A549 (cell line): ENCODE data around the gene MEG3. TPM values are rescaled to one million over a fixed set of nuclear protein-coding genes. Genes with fewer than 3 reads are reported as not detected.

Experiments
- ATAC-seq, 2 experiments: fragments of 200-7000 bp in 1 of 2; fragments of >200 bp in 1 of 2; cut with Nextera tagmentation in 1 of 2; cut with Tn5 transposase in 1 of 2; 3 replicates each; pipeline versions ENCODE4 v1.8.0 to v1.9.1; 2018 to 2020; ENCODE audit warnings: mild to moderate bottlenecking in 1 of 2, moderate library complexity in 1 of 2
- CTCF ChIA-PET: fragments of 300-600 bp; sonication (Branson Sonifier 250); formaldehyde crosslinking; extraction: SDS; loops from one replicate; lab custom pipeline; 2021; ENCODE audit warnings: antibody characterized with exemption, inconsistent platforms; lab: Yijun Ruan, JAX
- POLR2A ChIA-PET: fragments of 350-600 bp; formaldehyde crosslinking; extraction: SDS; loops from one replicate; lab custom pipeline; 2021; ENCODE audit warnings: antibody characterized with exemption, inconsistent platforms; lab: Yijun Ruan, JAX
- DNase-seq, 2 experiments: peaks; one replicate each; pipeline versions ENCODE4 v3.0.0 to v3.0.0-alpha.2; 2011 to 2016; ENCODE audit warnings: low read depth in 1 of 2, low spot score in 1 of 2
- FAIRE-seq: peaks from 2 replicates; lab custom pipeline; 2011; peaks lifted over from hg19 to GRCh38; lab: Jason Lieb, UNC
- H3K27ac ChIP-seq, 2 experiments: fragments of >200 bp; sonication (Bioruptor Twin); formaldehyde crosslinking; 3 replicates each; pipeline ENCODE4 v1.5.1; 2016 to 2017
- H3K4me1 ChIP-seq: fragments of >200 bp; sonication (Bioruptor Twin); formaldehyde crosslinking; 3 replicates; pipeline ENCODE4 v1.6.1; 2016
- H3K4me2 ChIP-seq: fragments of >200 bp; sonication (Bioruptor Twin); formaldehyde crosslinking; 3 replicates; pipeline ENCODE4 v1.6.1; 2016
- H3K4me3 ChIP-seq: fragments of >200 bp; sonication (Bioruptor Twin); formaldehyde crosslinking; 3 replicates; pipeline ENCODE4 v1.5.1; 2016
- H3K9me3 ChIP-seq: fragments of >200 bp; sonication (Bioruptor Twin); formaldehyde crosslinking; 3 replicates; pipeline ENCODE4 v1.6.1; 2016
- BHLHE40 ChIP-seq: IDR thresholded peaks from 2 replicates; pipeline ENCODE4 v1.6.1; 2012; ENCODE audit warnings: low read depth, low read length, inconsistent platforms
- CHD2 ChIP-seq: fragments of 150-350 bp; IDR thresholded peaks from 2 replicates; pipeline ENCODE4 v1.6.1; 2014; ENCODE audit warnings: low read length; ENCODE audit not compliant: partially characterized antibody
- CHD4 ChIP-seq: fragments of 200-600 bp; sonication (generic); IDR thresholded peaks from 2 replicates; pipeline ENCODE4 v1.6.1; 2016; ENCODE audit warnings: antibody characterized with exemption, mild to moderate bottlenecking, borderline replicate concordance
- EHMT2 ChIP-seq: fragments of 200-600 bp; sonication (generic); IDR thresholded peaks from 2 replicates; pipeline ENCODE4 v1.6.1; 2016; ENCODE audit warnings: antibody characterized with exemption, low read depth, mild to moderate bottlenecking, moderate library complexity
- ESRRA ChIP-seq: fragments of 150-350 bp; IDR thresholded peaks from 2 replicates; pipeline ENCODE4 v1.6.1; 2014; ENCODE audit warnings: mild to moderate bottlenecking, low read length, borderline replicate concordance
- HDAC2 ChIP-seq: fragments of 200-600 bp; sonication (generic); IDR thresholded peaks from 2 replicates; pipeline ENCODE4 v1.6.1; 2016
- HOXB5 ChIP-seq: fragments of 250-450 bp; sonication (Bioruptor Pico); IDR thresholded peaks from 2 replicates; pipeline ENCODE4 v1.5.0; 2020; ENCODE audit warnings: mild to moderate bottlenecking, moderate library complexity
- JUN ChIP-seq, 2 experiments: fragments of >200 bp; sonication (Bioruptor Twin); formaldehyde crosslinking; IDR thresholded peaks; 2 replicates in 1 of 2; 3 replicates in 1 of 2; pipeline ENCODE4 v1.6.1; 2016 to 2017
- KDM1A ChIP-seq: fragments of 200-600 bp; sonication (generic); IDR thresholded peaks from 2 replicates; pipeline ENCODE4 v1.6.1; 2016; ENCODE audit warnings: low read depth, mild to moderate bottlenecking
- KDM5A ChIP-seq: fragments of 200-600 bp; sonication (generic); IDR thresholded peaks from 2 replicates; pipeline ENCODE4 v1.6.1; 2016; ENCODE audit warnings: antibody characterized with exemption, mild to moderate bottlenecking
- MAZ ChIP-seq: fragments of 150-350 bp; IDR thresholded peaks from 2 replicates; pipeline ENCODE4 v1.6.1; 2014; ENCODE audit warnings: antibody characterized with exemption, low read depth, low read length, borderline replicate concordance
- NFE2L2 ChIP-seq: fragments of 150-350 bp; conservative IDR thresholded peaks from 2 replicates; pipeline ENCODE4 v1.6.1; 2014; ENCODE audit warnings: low read length
- POLR2A ChIP-seq: IDR thresholded peaks from 2 replicates; pipeline ENCODE4 v1.6.1; 2012; ENCODE audit warnings: mild to moderate bottlenecking, low read length
- RAD21 ChIP-seq, 2 experiments: fragments of >200 bp in 1 of 2; sonication (Bioruptor Twin) in 1 of 2; formaldehyde crosslinking in 1 of 2; IDR thresholded peaks in 1 of 2; conservative IDR thresholded peaks in 1 of 2; 2 replicates in 1 of 2; 3 replicates in 1 of 2; pipeline ENCODE4 v1.6.1; 2012 to 2018; ENCODE audit warnings: inconsistent platforms in 1 of 2
- RFX5 ChIP-seq: fragments of 450-650 bp; IDR thresholded peaks from 2 replicates; pipeline ENCODE4 v1.7.1; 2014; ENCODE audit warnings: antibody characterized with exemption, mild to moderate bottlenecking, moderate library complexity
- SREBF2 ChIP-seq: fragments of 450-650 bp; IDR thresholded peaks from 2 replicates; pipeline ENCODE4 v1.6.1; 2014; ENCODE audit warnings: mild to moderate bottlenecking, moderate library complexity
- ZC3H11A ChIP-seq: fragments of 450-650 bp; IDR thresholded peaks from 2 replicates; pipeline ENCODE4 v1.6.1; 2014; ENCODE audit warnings: antibody characterized with exemption, mild to moderate bottlenecking
- ZFP36 ChIP-seq: fragments of 450-650 bp; IDR thresholded peaks from 2 replicates; pipeline ENCODE4 v1.6.1; 2014; ENCODE audit warnings: borderline replicate concordance; ENCODE audit not compliant: partially characterized antibody
- ZNF302 ChIP-seq: fragments of 250-450 bp; sonication (Bioruptor Pico); IDR thresholded peaks from 2 replicates; pipeline ENCODE4 v1.9.0; 2021; ENCODE audit warnings: inconsistent platforms, mild to moderate bottlenecking, moderate library complexity
- WGBS: methylation state at CpG from one replicate; pipeline ENCODE4 v1.1.6; 2017; ENCODE audit errors: missing lambda C conversion rate; 5-methylcytosine and 5-hydroxymethylcytosine counted together
- polyA plus RNA-seq, 4 experiments: library from polyadenylated mRNA; depleted of rRNA in 3 of 4; stranded (reverse); fragments of >200 nt; fragmentation: RNase III in 1 of 4; extraction: RNeasy Plus Mini Kit Qiagen cat#74134 plus additional on column Dnase treatment in 1 of 4; gene quantifications; 2 replicates in 3 of 4; 3 replicates in 1 of 4; pipeline ENCODE4 v1.2.3, GENCODE V29; 2011 to 2017
- TF ChIP-seq, protein P1 (sequence below): fragments of >200 bp; sonication (Bioruptor Twin); formaldehyde crosslinking; IDR thresholded peaks from 3 replicates; pipeline ENCODE4 v1.5.1; 2016
- TF ChIP-seq, protein P2 (sequence below): IDR thresholded peaks from 2 replicates; pipeline ENCODE4 v1.6.1; 2012
- TF ChIP-seq, protein P3 (sequence below): IDR thresholded peaks from 2 replicates; pipeline ENCODE4 v1.6.1; 2012

The MEG3 gene
- polyA plus RNA-seq, 2 of the 4 experiments (the other 2 are of a cell fraction) = 27.0 to 56.7 TPM

DNA sequence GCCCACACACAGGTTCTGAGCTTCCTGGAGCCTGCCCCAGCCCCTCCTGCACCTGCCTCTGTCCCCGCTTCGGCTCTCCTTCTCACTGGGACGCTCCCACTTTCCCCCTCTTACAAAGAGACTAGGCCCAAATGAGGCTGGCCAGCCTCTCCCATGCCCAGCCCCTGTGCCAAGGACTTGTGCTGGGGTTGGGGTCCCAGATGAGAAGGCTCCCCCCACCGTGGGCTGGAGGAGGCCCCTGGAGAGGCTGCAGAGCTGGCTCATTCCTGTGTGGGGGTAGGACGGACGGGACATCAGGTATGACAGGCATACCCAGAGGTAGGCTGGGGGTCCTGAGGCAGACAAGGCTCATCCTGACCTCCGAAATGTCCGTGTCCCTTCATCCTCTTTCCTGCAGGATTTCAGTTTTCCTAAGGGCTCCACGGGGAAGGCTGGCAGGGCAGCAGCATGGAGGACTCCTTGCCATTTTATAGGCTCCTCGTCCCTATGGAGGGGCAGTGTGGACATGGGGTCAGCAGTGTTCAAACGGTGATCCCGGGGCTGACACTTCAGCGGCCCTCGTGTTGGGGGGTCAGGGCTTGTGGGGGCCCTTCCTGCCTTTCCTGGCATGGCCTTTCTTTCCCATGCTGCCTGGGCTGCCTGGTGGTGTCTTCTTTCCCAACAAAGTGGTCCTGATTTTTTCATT lies 49.1 kb upstream of the MEG3 start:
- WGBS = 46% methylated on average over 11 of the region's 14 CpGs
- H3K27ac ChIP-seq = no peak overlapping the region
- no peak overlapping the region for H3K4me2 ChIP-seq
- H3K4me3 ChIP-seq = no peak overlapping the region
- ChIA-PET POLR2A (no interaction called here), CTCF (interaction anchor here (0.7 kb wide), 1 partner anchor 67 kb away, joined by 3 read pairs; no protein-coding TSS in a partner anchor)
- ATAC-seq = no peak
- no peaks in the 10 kb centered on the region for H3K4me1 ChIP-seq
- TF ChIP-seq RFX5 = no peak
- no peak for TF ChIP-seq HOXB5
- TF ChIP-seq, protein P1, sequence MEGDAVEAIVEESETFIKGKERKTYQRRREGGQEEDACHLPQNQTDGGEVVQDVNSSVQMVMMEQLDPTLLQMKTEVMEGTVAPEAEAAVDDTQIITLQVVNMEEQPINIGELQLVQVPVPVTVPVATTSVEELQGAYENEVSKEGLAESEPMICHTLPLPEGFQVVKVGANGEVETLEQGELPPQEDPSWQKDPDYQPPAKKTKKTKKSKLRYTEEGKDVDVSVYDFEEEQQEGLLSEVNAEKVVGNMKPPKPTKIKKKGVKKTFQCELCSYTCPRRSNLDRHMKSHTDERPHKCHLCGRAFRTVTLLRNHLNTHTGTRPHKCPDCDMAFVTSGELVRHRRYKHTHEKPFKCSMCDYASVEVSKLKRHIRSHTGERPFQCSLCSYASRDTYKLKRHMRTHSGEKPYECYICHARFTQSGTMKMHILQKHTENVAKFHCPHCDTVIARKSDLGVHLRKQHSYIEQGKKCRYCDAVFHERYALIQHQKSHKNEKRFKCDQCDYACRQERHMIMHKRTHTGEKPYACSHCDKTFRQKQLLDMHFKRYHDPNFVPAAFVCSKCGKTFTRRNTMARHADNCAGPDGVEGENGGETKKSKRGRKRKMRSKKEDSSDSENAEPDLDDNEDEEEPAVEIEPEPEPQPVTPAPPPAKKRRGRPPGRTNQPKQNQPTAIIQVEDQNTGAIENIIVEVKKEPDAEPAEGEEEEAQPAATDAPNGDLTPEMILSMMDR = no peak
- TF ChIP-seq CHD4 = no peak
- TF ChIP-seq, protein P2, sequence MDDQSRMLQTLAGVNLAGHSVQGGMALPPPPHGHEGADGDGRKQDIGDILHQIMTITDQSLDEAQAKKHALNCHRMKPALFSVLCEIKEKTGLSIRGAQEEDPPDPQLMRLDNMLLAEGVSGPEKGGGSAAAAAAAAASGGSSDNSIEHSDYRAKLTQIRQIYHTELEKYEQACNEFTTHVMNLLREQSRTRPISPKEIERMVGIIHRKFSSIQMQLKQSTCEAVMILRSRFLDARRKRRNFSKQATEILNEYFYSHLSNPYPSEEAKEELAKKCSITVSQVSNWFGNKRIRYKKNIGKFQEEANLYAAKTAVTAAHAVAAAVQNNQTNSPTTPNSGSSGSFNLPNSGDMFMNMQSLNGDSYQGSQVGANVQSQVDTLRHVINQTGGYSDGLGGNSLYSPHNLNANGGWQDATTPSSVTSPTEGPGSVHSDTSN = no peak
- TF ChIP-seq BHLHE40 = no peak
- no peak for TF ChIP-seq EHMT2
- TF ChIP-seq ZFP36 = no peak
- TF ChIP-seq, all 56 proteins: peak for 0
- FAIRE-seq = no peak
- no peak for DNase-seq
- H3K9me3 ChIP-seq = no peaks in the 10 kb centered on the region

DNA sequence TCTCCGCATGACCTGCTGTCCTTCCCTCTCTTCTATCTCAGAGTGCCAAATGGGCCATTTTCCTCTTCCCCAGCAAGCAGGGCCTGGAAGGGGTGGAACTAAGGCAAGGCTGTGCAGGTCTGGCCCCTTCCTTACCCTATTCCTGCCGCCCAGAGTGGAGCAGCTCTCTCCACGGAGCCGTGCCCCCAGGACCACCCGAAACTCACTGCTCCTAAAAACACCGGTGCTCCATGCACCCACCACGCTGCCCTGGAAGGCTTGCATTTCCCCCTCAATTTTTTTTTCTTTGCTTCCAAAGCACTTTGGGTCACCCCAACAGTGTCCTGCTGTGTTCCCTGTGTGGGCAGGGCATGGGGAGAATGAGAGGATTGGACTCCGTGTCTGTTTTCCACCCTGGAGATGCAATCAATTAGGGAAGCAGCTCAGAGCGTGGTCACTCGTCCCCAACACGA lies 48.5 kb upstream of the MEG3 start:
- FAIRE-seq = no peak
- CTCF ChIA-PET = no interaction called here
- Histone ChIP-seq H3K27ac (no peak overlapping the region), H3K4me3 (no peak overlapping the region), H3K4me2 (no peak overlapping the region), H3K9me3 (no peaks in the 10 kb centered on the region), H3K4me1 (no peaks in the 10 kb centered on the region)
- WGBS = 64% methylated on average over 11 of the region's 11 CpGs
- no peak for TF ChIP-seq KDM5A
- no peak for TF ChIP-seq ZFP36
- TF ChIP-seq ESRRA = no peak
- no peak for TF ChIP-seq POLR2A
- TF ChIP-seq, protein P3, sequence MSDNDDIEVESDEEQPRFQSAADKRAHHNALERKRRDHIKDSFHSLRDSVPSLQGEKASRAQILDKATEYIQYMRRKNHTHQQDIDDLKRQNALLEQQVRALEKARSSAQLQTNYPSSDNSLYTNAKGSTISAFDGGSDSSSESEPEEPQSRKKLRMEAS = no peak
- no peak for TF ChIP-seq NFE2L2
- TF ChIP-seq ZNF302 = no peak
- TF ChIP-seq RAD21 (conservative IDR thresholded peaks at IDR 0.05 in 1 of 2, IDR thresholded peaks at IDR 0.05 in 1 of 2) = no peak
- TF ChIP-seq EHMT2 = no peak
- ATAC-seq = no peak
- POLR2A ChIA-PET = no interaction called here
- no peak for DNase-seq

DNA sequence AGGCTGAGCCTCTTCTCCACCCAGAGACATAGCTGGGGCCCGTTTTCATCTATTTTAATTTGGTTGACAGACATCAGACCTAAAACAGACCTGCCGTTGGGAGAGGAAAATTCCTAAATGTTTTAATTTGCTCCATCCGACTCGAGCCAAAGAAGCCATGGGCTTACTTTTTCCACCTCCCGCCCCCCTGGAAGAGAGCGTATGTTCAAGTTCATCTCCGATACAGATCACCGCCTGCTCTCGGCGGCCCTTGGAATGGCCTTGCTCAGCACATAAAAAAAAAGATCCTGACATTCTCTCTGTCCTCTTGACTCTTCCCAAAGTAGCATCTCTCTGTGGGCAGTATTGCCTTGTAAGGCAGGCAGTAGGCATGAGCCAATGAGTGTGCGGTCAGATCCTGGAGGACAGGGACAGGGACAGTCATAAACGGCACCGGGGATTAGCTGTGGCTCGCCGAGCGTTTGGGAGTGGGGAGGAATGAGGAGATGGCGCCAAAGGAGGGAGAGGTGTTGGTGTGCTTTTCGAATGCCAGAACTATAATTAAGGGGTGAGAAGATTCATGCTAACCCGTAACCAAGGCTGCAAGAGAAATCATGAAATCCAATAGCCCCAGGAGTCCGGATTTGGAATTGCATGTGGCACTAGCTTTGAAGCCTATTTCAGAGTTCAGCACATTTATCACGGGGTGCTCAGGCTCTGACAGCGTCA lies 47.9 kb upstream of the MEG3 start:
- ChIA-PET POLR2A (no interaction called here), CTCF (no interaction called here)
- no peak overlapping the region for H3K27ac ChIP-seq
- no peak overlapping the region for H3K4me2 ChIP-seq
- H3K4me1 ChIP-seq = no peaks in the 10 kb centered on the region
- WGBS = 68% methylated on average over 22 of the region's 22 CpGs
- no peak for DNase-seq
- no peaks in the 10 kb centered on the region for H3K9me3 ChIP-seq
- ATAC-seq = no peak
- TF ChIP-seq MAZ (no peak), CHD2 (no peak), ESRRA (no peak), HDAC2 (no peak), JUN (IDR thresholded peaks at IDR 0.05) (no peak), RFX5 (no peak), SREBF2 (no peak), ZC3H11A (no peak), KDM1A (no peak)
- TF ChIP-seq, protein P2 = no peak
- no peak for FAIRE-seq
- no peak overlapping the region for H3K4me3 ChIP-seq
